Activated T-helper 17 cell treated with anti-CD3 and anti-CD28 coated beads, Interleukin-2, amount 50 U/mL, for 72 hours (primary cell): ENCODE results near the gene PNLIPRP2. TPM values are rescaled to one million over a fixed set of nuclear protein-coding genes. Genes with fewer than 3 reads are reported as not detected.

ENCODE experiments used
- ATAC-seq: fragments of 150-1000 bp; cut with Tn5 transposase; replicated peaks from 2 replicates; pipeline ENCODE4 v1.10.0; 2021; ENCODE audit warnings: mild to moderate bottlenecking, moderate library complexity
- H3K27ac Mint-ChIP-seq: one replicate; pipeline ENCODE4 v1.8.0; 2022; ENCODE audit warnings: mixed read lengths
- H3K27me3 Mint-ChIP-seq: one replicate; pipeline ENCODE4 v1.8.0; 2022; ENCODE audit warnings: mixed read lengths
- H3K36me3 Mint-ChIP-seq: one replicate; pipeline ENCODE4 v1.8.0; 2022; ENCODE audit warnings: low read depth, mild to moderate bottlenecking, mixed read lengths
- H3K4me1 Mint-ChIP-seq: one replicate; pipeline ENCODE4 v1.8.0; 2022; ENCODE audit warnings: mixed read lengths
- H3K4me3 Mint-ChIP-seq: one replicate; pipeline ENCODE4 v1.8.0; 2022; ENCODE audit warnings: mild to moderate bottlenecking, mixed read lengths
- H3K9me3 Mint-ChIP-seq: one replicate; pipeline ENCODE4 v1.8.0; 2022; ENCODE audit warnings: mixed read lengths
- total RNA-seq, 2 donors: library from RNA; stranded (reverse); gene quantifications; one replicate each; pipeline ENCODE4 v1.2.3, GENCODE V29; 2022

The PNLIPRP2 gene
- total RNA-seq, 2 donors from 2014 or later: not detected

- H3K27me3 Mint-ChIP-seq: peaks cover 34% of the 10 kb centered on the region
- no peak for ATAC-seq
- no peaks in the 10 kb centered on the region for H3K9me3 Mint-ChIP-seq
Observed at GRCh38 chr10:116627386-116627933, 6.7 kb downstream of the PNLIPRP2 start.

GRCh38 chr10:116629340-116629739 lies 8.6 kb downstream of the PNLIPRP2 start:
- peaks cover 28% of the 10 kb centered on the region for H3K27me3 Mint-ChIP-seq
- H3K36me3 Mint-ChIP-seq: no peaks in the 10 kb centered on the region
- no peaks in the 10 kb centered on the region for H3K9me3 Mint-ChIP-seq
- H3K4me1 Mint-ChIP-seq: no peaks in the 10 kb centered on the region
- no peak for ATAC-seq
- no peak overlapping the region for H3K27ac Mint-ChIP-seq
- H3K4me3 Mint-ChIP-seq: no peak overlapping the region

More at GRCh38 chr10:116627386-116627933, 6.7 kb downstream of the PNLIPRP2 start:
- H3K4me3 Mint-ChIP-seq: no peak overlapping the region
- no peaks in the 10 kb centered on the region for H3K36me3 Mint-ChIP-seq
- no peaks in the 10 kb centered on the region for H3K4me1 Mint-ChIP-seq
- H3K27ac Mint-ChIP-seq: no peak overlapping the region

GRCh38 chr10:116630020-116630419 lies 9.3 kb downstream of the PNLIPRP2 start:
- no peaks in the 10 kb centered on the region for H3K4me1 Mint-ChIP-seq
- no peak overlapping the region for H3K4me3 Mint-ChIP-seq
- H3K9me3 Mint-ChIP-seq: no peaks in the 10 kb centered on the region
- peaks cover 26% of the 10 kb centered on the region for H3K27me3 Mint-ChIP-seq
- no peaks in the 10 kb centered on the region for H3K36me3 Mint-ChIP-seq
- no peak for ATAC-seq
- no peak overlapping the region for H3K27ac Mint-ChIP-seq

DNA sequence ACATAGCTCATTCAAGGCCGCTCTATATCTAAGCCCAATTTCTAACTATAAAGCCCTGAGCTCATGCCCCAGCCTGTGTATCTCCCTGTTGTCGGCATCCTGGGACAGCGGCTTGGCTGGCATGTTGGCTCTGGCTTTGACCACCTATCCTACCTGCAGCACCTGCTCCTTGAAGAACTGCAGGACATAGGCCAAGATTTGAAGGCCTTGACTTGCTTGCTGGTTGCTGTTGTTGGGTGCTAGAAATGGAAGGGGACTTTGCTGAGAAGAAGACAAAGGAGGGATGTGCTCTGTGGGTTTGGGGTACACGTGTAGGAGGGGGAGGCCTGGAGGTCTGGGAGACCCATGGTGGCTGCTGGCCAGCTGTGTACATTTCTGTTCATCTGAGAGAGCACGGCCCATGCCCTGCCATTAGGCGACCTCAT lies 11.1 kb downstream of the PNLIPRP2 start:
- peaks cover 19% of the 10 kb centered on the region for H3K27me3 Mint-ChIP-seq
- ATAC-seq: no peak
- H3K27ac Mint-ChIP-seq: no peak overlapping the region
- H3K36me3 Mint-ChIP-seq: no peaks in the 10 kb centered on the region
- H3K4me1 Mint-ChIP-seq: no peaks in the 10 kb centered on the region
- no peak overlapping the region for H3K4me3 Mint-ChIP-seq
- no peaks in the 10 kb centered on the region for H3K9me3 Mint-ChIP-seq

DNA sequence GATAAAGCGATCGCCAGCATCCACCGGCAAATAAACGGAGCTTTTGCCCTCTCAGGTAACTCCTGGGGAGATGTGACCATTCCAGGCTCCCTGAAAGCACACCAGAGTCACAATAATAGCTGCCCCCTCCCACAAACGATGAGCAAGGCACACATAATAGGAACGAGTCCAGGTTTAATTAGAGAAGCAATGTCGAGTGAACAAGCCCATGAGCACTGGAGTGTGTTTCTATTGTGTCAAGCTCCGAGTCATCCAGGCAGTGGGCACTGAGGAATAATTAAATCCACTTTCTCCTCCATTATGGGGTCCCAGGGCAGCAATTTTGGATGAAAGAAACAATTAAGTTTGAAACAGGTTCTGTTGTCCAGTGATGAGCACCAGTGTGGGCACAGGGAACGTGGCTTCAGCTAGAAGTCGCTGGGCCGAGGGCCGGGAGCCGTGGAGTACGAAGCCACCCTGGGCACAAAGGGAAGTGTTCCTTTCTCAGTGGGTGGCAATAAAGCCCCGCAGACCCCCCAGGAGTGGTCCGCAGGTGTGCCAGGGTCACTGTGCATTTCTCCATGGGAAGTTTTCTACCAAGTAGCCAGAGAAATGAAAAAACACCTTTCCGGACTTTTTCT lies 12.0 kb downstream of the PNLIPRP2 start:
- ATAC-seq: no peak

GRCh38 chr10:116633216-116633600 lies 12.5 kb downstream of the PNLIPRP2 start:
- no peak overlapping the region for H3K4me3 Mint-ChIP-seq
- H3K27me3 Mint-ChIP-seq: peaks cover 22% of the 10 kb centered on the region
- no peaks in the 10 kb centered on the region for H3K36me3 Mint-ChIP-seq
- H3K4me1 Mint-ChIP-seq: no peaks in the 10 kb centered on the region
- ATAC-seq: no peak
- no peaks in the 10 kb centered on the region for H3K9me3 Mint-ChIP-seq
- no peak overlapping the region for H3K27ac Mint-ChIP-seq

More for the DNA sequence above, 12.0 kb downstream of the PNLIPRP2 start:
- Mint-ChIP-seq H3K4me3 (no peak overlapping the region), H3K36me3 (no peaks in the 10 kb centered on the region), H3K27ac (no peak overlapping the region), H3K27me3 (peaks cover 19% of the 10 kb centered on the region), H3K9me3 (no peaks in the 10 kb centered on the region), H3K4me1 (no peaks in the 10 kb centered on the region)

DNA sequence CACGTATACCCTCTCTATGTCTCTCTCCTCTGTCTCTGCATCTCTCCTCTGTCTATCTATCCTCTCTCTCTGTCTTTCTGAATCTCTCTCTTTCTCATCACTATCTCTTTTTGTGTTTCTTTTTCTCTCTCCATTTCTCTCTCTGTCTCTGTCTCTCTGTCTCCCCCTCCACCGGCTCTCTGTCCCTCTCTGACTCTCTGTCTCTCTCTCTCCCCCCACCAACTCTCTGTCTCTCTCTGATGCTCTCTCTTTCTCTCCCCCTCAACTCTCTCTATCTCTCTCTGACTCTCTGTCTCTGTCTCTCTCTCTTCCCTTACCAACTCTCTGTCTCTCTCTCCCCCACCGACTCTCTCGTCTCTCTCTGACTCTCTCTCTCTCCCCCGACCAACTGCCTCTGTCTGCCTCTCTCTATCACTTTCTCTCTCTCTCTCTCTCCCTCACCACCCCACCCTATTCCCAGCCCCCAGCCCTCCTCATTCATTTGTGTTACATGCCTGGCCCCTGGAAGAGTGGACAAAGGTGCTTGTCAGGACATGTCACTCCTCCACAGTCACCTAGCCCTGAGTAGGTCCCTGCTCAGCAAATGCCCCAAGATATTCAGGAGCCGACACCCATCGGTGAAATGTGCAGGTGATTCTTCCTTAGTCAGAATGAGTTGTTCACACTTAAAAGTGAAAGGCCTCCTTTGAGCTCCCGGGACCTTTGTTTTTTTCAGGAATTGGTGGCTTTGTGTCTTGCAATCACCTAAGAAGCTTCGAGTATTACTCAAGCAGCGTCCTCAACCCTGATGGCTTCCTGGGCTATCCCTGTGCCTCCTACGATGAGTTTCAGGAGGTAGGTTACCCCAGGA lies 13.6 kb downstream of the PNLIPRP2 start:
- Mint-ChIP-seq H3K27me3 (peaks cover 16% of the 10 kb centered on the region), H3K9me3 (no peaks in the 10 kb centered on the region)
- ATAC-seq: no peak

DNA sequence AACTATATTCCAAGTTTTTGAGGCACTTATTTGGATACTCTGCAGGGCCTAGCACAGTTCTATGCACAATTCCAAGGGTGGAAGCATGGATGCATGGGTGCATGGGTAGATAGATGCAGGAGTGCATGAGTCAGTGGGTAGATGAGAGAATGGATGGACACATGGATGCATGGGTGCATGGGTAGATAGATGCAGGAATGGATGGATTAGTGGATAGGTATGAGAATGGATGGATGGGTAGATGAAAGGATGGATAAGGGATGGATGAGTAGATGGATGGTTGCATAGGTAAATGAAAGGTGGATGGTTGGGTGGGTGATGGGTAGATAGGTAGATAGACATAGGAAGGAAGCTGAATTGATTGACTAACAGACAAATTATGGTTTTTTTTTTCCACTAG lies 15.6 kb downstream of the PNLIPRP2 start:
- Mint-ChIP-seq H3K9me3 (peaks cover 6% of the 10 kb centered on the region), H3K27ac (no peak overlapping the region), H3K27me3 (peaks cover 30% of the 10 kb centered on the region), H3K36me3 (no peaks in the 10 kb centered on the region), H3K4me1 (no peaks in the 10 kb centered on the region), H3K4me3 (no peak overlapping the region)
- ATAC-seq: no peak

More for the DNA sequence above, 13.6 kb downstream of the PNLIPRP2 start:
- H3K4me3 Mint-ChIP-seq: no peak overlapping the region
- no peaks in the 10 kb centered on the region for H3K4me1 Mint-ChIP-seq
- no peaks in the 10 kb centered on the region for H3K36me3 Mint-ChIP-seq
- H3K27ac Mint-ChIP-seq: no peak overlapping the region

- Mint-ChIP-seq H3K4me1 (no peaks in the 10 kb centered on the region), H3K9me3 (peaks cover 6% of the 10 kb centered on the region), H3K27me3 (peaks cover 30% of the 10 kb centered on the region), H3K4me3 (no peak overlapping the region), H3K27ac (no peak overlapping the region), H3K36me3 (no peaks in the 10 kb centered on the region)
- no peak for ATAC-seq
Observed at GRCh38 chr10:116636976-116637375, 16.2 kb downstream of the PNLIPRP2 start.

GRCh38 chr10:116637830-116638229 lies 17.1 kb downstream of the PNLIPRP2 start:
- no peak for ATAC-seq
- Mint-ChIP-seq H3K4me3 (no peak overlapping the region), H3K27ac (no peak overlapping the region), H3K9me3 (peaks cover 10% of the 10 kb centered on the region), H3K36me3 (no peaks in the 10 kb centered on the region), H3K4me1 (no peaks in the 10 kb centered on the region), H3K27me3 (peaks cover 38% of the 10 kb centered on the region)

- no peak for ATAC-seq
- Mint-ChIP-seq H3K9me3 (peaks cover 10% of the 10 kb centered on the region), H3K27ac (no peak overlapping the region), H3K36me3 (no peaks in the 10 kb centered on the region), H3K27me3 (peaks cover 27% of the 10 kb centered on the region), H3K4me3 (no peak overlapping the region), H3K4me1 (no peaks in the 10 kb centered on the region)
Observed at GRCh38 chr10:116646502-116646901, 25.7 kb downstream of the PNLIPRP2 start.

GRCh38 chr10:116648903-116649302 lies 28.1 kb downstream of the PNLIPRP2 start:
- H3K27me3 Mint-ChIP-seq: peaks cover 31% of the 10 kb centered on the region
- no peak for ATAC-seq
- no peak overlapping the region for H3K4me3 Mint-ChIP-seq
- peaks cover 8% of the 10 kb centered on the region for H3K9me3 Mint-ChIP-seq
- no peak overlapping the region for H3K27ac Mint-ChIP-seq
- H3K4me1 Mint-ChIP-seq: no peaks in the 10 kb centered on the region
- no peaks in the 10 kb centered on the region for H3K36me3 Mint-ChIP-seq

DNA sequence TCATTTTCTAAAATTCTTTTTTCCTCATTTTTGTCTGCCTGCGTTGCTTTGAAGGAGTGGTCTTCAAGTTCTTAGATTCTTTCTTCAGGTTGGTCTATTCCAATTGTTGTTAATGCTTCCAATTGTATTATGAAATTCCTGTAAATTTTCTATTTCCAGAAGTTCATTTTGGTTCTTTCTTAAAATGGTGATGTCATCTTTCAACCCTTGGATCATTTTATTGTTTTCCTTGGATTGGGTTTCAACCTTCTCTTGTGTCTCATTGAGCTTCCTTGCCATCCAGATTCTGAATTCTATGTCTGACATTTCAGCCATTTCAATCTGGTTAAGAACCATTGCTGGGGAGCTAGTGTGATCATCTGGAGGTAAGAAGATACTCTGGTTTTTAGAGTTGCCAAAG lies 33.1 kb downstream of the PNLIPRP2 start:
- peaks cover 8% of the 10 kb centered on the region for H3K9me3 Mint-ChIP-seq
- ATAC-seq: no peak
- no peak overlapping the region for H3K4me3 Mint-ChIP-seq
- H3K27me3 Mint-ChIP-seq: peaks cover 32% of the 10 kb centered on the region
- no peak overlapping the region for H3K27ac Mint-ChIP-seq
- no peaks in the 10 kb centered on the region for H3K4me1 Mint-ChIP-seq
- H3K36me3 Mint-ChIP-seq: no peaks in the 10 kb centered on the region

- no peak for ATAC-seq
- Mint-ChIP-seq H3K9me3 (peaks cover 8% of the 10 kb centered on the region), H3K27me3 (peaks cover 28% of the 10 kb centered on the region), H3K4me3 (no peak overlapping the region), H3K27ac (no peak overlapping the region), H3K4me1 (no peaks in the 10 kb centered on the region), H3K36me3 (no peaks in the 10 kb centered on the region)
Observed at GRCh38 chr10:116654816-116655215, 34.1 kb downstream of the PNLIPRP2 start.

GRCh38 chr10:116655568-116655967 lies 34.8 kb downstream of the PNLIPRP2 start:
- Mint-ChIP-seq H3K27me3 (peaks cover 28% of the 10 kb centered on the region), H3K27ac (no peak overlapping the region), H3K36me3 (no peaks in the 10 kb centered on the region), H3K9me3 (peaks cover 8% of the 10 kb centered on the region), H3K4me3 (no peak overlapping the region), H3K4me1 (no peaks in the 10 kb centered on the region)
- no peak for ATAC-seq
